HCT116 (cell line): Measurements from ENCODE around the gene FOXS1. TPM values are rescaled to one million over a fixed set of nuclear protein-coding genes. Genes with fewer than 3 reads are reported as not detected.

Experiments
- ATAC-seq: fragments of 200-7000 bp; cut with Tn5 transposase; 2 replicates; pipeline ENCODE4 v1.9.1; 2020; ENCODE audit warnings: mild to moderate bottlenecking, moderate library complexity
- BruUV-seq: library from RNA; stranded (reverse); fragments of 400-500 nt; replicated peaks from 2 replicates; lab custom pipeline; 2021; lab: Mats Ljungman, UMichigan
- CTCF ChIA-PET: fragments of 300-600 bp; sonication (Branson Sonifier 250); formaldehyde crosslinking; loops from one replicate; lab custom pipeline; 2021; ENCODE audit warnings: antibody characterized with exemption; lab: Charles Lee
- POLR2A ChIA-PET: fragments of 300-600, 350-600 bp; sonication (Branson Sonifier 250); formaldehyde crosslinking; loops from one replicate; lab custom pipeline; 2021; ENCODE audit warnings: antibody characterized with exemption; lab: Charles Lee
- RAD21 ChIA-PET, 2 experiments: fragments of 300-600 bp; sonication (Branson Sonifier 250); formaldehyde crosslinking; loops; one replicate each; lab custom pipeline; 2023; ENCODE audit warnings: low total read pairs in 2 of 2; ENCODE audit not compliant: uncharacterized antibody in 2 of 2, unreplicated experiment in 2 of 2, low non-redundant PET in 1 of 2; lab: Charles Lee
- DNase-seq: peaks from one replicate; pipeline ENCODE4 v3.0.0-alpha.2; 2010; ENCODE audit warnings: low read depth, low spot score
- H2AFZ ChIP-seq: fragments of 200-600 bp; shearing (Covaris generic), sonication (generic); 2 replicates; pipeline ENCODE4 v1.6.1; 2017; ENCODE audit warnings: low read depth, mixed run types, mixed read lengths, antibody characterized with exemption, low read length; ENCODE audit not compliant: poor library complexity, severe bottlenecking
- H3K27ac ChIP-seq: 2 replicates; pipeline ENCODE4 v1.5.1; 2012; ENCODE audit warnings: low read depth, low read length
- H3K27me3 ChIP-seq: fragments of 200-600 bp; sonication (generic); 2 replicates; pipeline ENCODE4 v1.6.1; 2016; ENCODE audit warnings: mixed run types, low read length, mixed read lengths; ENCODE audit not compliant: insufficient read depth
- H3K36me3 ChIP-seq, 2 experiments: fragments of 200-500 bp in 1 of 2; fragments of 200-600 bp in 1 of 2; sonication (Bioruptor generic) in 1 of 2; sonication (generic) in 1 of 2; 2 replicates each; pipeline versions ENCODE4 v1.5.1 to v1.6.1; 2014 to 2016; ENCODE audit warnings: low read length in 2 of 2, inconsistent platforms in 1 of 2, mixed read lengths in 1 of 2, mixed run types in 1 of 2; ENCODE audit not compliant: insufficient read depth in 2 of 2, control insufficient read depth in 1 of 2
- H3K4me1 ChIP-seq, 2 experiments: fragments of 200-600 bp in 1 of 2; sonication (generic) in 1 of 2; 2 replicates each; pipeline versions ENCODE4 v1.5.1 to v1.6.1; 2012 to 2017; ENCODE audit warnings: low read length in 2 of 2, inconsistent platforms in 1 of 2, mild to moderate bottlenecking in 1 of 2, mixed read lengths in 1 of 2, mixed run types in 1 of 2, moderate library complexity in 1 of 2; ENCODE audit not compliant: insufficient read depth in 2 of 2, control insufficient read depth in 1 of 2
- H3K4me2 ChIP-seq: fragments of 200-600 bp; sonication (generic); 2 replicates; pipeline ENCODE4 v1.6.1; 2017; ENCODE audit warnings: mixed run types, low read length, mixed read lengths
- H3K4me3 ChIP-seq, 2 experiments: fragments of 200-600 bp in 1 of 2; sonication (generic) in 1 of 2; replicated peaks in 1 of 2; 2 replicates each; pipeline ENCODE4 v1.5.1; 2011 to 2016; ENCODE audit warnings: low read length in 2 of 2, control low read depth in 1 of 2, low read depth in 1 of 2, mild to moderate bottlenecking in 1 of 2, mixed read lengths in 1 of 2, mixed run types in 1 of 2
- H3K79me2 ChIP-seq: fragments of 200-600 bp; sonication (generic); 2 replicates; pipeline ENCODE4 v1.6.1; 2017; ENCODE audit warnings: mild to moderate bottlenecking, mixed run types, low read length, moderate library complexity, mixed read lengths; ENCODE audit not compliant: insufficient read depth
- H3K9ac ChIP-seq: fragments of 200-600 bp; sonication (generic); 2 replicates; pipeline ENCODE4 v1.6.1; 2016; ENCODE audit warnings: low read length, mixed read lengths
- H3K9me2 ChIP-seq: fragments of 200-600 bp; sonication (generic), shearing (Covaris generic); 2 replicates; pipeline ENCODE4 v1.6.1; 2017; ENCODE audit warnings: mixed run types, mild to moderate bottlenecking, moderate library complexity; ENCODE audit not compliant: insufficient read depth
- H3K9me3 ChIP-seq, 2 experiments: fragments of 200-500 bp in 1 of 2; fragments of 200-600 bp in 1 of 2; sonication (Bioruptor generic) in 1 of 2; sonication (generic) in 1 of 2; 2 replicates each; pipeline ENCODE4 v1.6.1; 2014 to 2017; ENCODE audit warnings: low read length in 2 of 2, mixed read lengths in 2 of 2, inconsistent platforms in 1 of 2, low read depth in 1 of 2, mild to moderate bottlenecking in 1 of 2, mixed run types in 1 of 2, moderate library complexity in 1 of 2; ENCODE audit not compliant: control insufficient read depth in 1 of 2, insufficient read depth in 1 of 2
- H4K20me1 ChIP-seq: fragments of 200-600 bp; sonication (generic), shearing (Covaris generic); 2 replicates; pipeline ENCODE4 v1.6.1; 2017; ENCODE audit warnings: mixed run types, mild to moderate bottlenecking, moderate library complexity; ENCODE audit not compliant: insufficient read depth
- ATF3 ChIP-seq: IDR thresholded peaks from 2 replicates; pipeline ENCODE4 v1.6.1; 2012
- CBX3 ChIP-seq: IDR thresholded peaks from 2 replicates; pipeline ENCODE4 v1.6.1; 2012; ENCODE audit warnings: low read depth
- CEBPB ChIP-seq: IDR thresholded peaks from 2 replicates; pipeline ENCODE4 v1.6.1; 2012; ENCODE audit warnings: low read depth
- ELF1 ChIP-seq: IDR thresholded peaks from 2 replicates; pipeline ENCODE4 v1.6.1; 2012; ENCODE audit warnings: low read depth, borderline replicate concordance
- EZH2 ChIP-seq: fragments of 200-600 bp; sonication (generic); IDR thresholded peaks from 2 replicates; pipeline ENCODE4 v1.6.1; 2017; ENCODE audit warnings: antibody characterized with exemption, mixed run types
- EZH2phosphoT487 ChIP-seq: fragments of 200-600 bp; IDR thresholded peaks from 2 replicates; pipeline ENCODE4 v1.6.1; 2018; ENCODE audit warnings: antibody characterized with exemption, borderline replicate concordance
- FOSL1 ChIP-seq: IDR thresholded peaks from 2 replicates; pipeline ENCODE4 v1.6.1; 2012; ENCODE audit warnings: low read depth
- JUND ChIP-seq: IDR thresholded peaks from 2 replicates; pipeline ENCODE4 v1.6.1; 2012
- MAX ChIP-seq: IDR thresholded peaks from 2 replicates; pipeline ENCODE4 v1.6.1; 2012
- POLR2AphosphoS5 ChIP-seq: IDR thresholded peaks from 2 replicates; pipeline ENCODE4 v1.6.1; 2011; ENCODE audit warnings: mild to moderate bottlenecking, low read depth, low read length, moderate library complexity
- RAD21 ChIP-seq: IDR thresholded peaks from 2 replicates; pipeline ENCODE4 v1.6.1; 2012; ENCODE audit warnings: low read depth, mild to moderate bottlenecking
- REST ChIP-seq: IDR thresholded peaks from 2 replicates; pipeline ENCODE4 v1.6.1; 2012; ENCODE audit warnings: low read depth
- SIN3A ChIP-seq: IDR thresholded peaks from 2 replicates; pipeline ENCODE4 v1.6.1; 2012; ENCODE audit warnings: low read depth
- SP1 ChIP-seq: IDR thresholded peaks from 2 replicates; pipeline ENCODE4 v1.6.1; 2012; ENCODE audit warnings: low read depth
- YY1 ChIP-seq: IDR thresholded peaks from 2 replicates; pipeline ENCODE4 v1.6.1; 2011; ENCODE audit warnings: low read length, low read depth, moderate library complexity, mild to moderate bottlenecking; ENCODE audit not compliant: insufficient replicate concordance; ENCODE audit errors: extremely low read depth
- ZBTB33 ChIP-seq: IDR thresholded peaks from 2 replicates; pipeline ENCODE4 v1.6.1; 2011; ENCODE audit warnings: mild to moderate bottlenecking, low read length, moderate library complexity; ENCODE audit not compliant: insufficient replicate concordance; ENCODE audit errors: extremely low read depth
- ZFX ChIP-seq: fragments of 450-650 bp; IDR thresholded peaks from 2 replicates; pipeline ENCODE4 v1.6.1; 2017
- ZNF274 ChIP-seq: fragments of 200-500 bp; sonication (Bioruptor generic); IDR thresholded peaks from 2 replicates; pipeline ENCODE4 v1.6.1; 2014; ENCODE audit warnings: mild to moderate bottlenecking, low read depth, low read length, inconsistent platforms
- intact Hi-C: fragments of 100-400 bp; cut with micrococcal nuclease; formaldehyde crosslinking; loops from 2 replicates; pipeline ENCODE4 v1.10.0; 2022
- total RNA-seq: library from RNA; stranded (reverse); gene quantifications from one replicate; pipeline ENCODE4 v1.2.1, GENCODE V29; 2021; ENCODE audit not compliant: unreplicated experiment

Gene FOXS1
- total RNA-seq, 1 experiment from 2014 or later = not detected

DNA sequence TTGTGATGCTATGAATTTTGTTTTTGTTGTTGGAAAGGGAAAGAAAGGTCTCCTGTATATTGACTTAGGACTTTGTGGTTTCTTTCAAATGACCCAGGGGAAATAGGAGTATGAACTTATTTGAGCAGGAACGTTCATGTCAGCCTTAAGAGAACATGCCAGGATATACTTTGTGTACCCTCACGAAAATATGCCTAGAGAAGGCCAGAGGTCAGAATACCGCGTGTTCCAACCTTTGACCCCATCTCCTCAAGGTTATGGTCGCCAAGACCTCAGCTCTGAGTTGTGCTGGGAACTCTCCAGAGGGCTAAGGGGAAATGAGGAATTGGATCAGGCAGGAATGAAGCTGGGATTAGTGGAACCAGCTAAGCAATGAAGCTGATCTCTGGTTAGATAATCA lies 36.5 kb upstream of the FOXS1 start:
- Histone ChIP-seq H3K9me2 (no peaks in the 10 kb centered on the region), H2AFZ (no peak overlapping the region), H3K9ac (no peak overlapping the region), H3K36me3 (no peaks in the 10 kb centered on the region), H3K4me2 (no peak overlapping the region), H3K79me2 (no peaks in the 10 kb centered on the region), H3K27me3 (no peaks in the 10 kb centered on the region), H4K20me1 (no peaks in the 10 kb centered on the region), H3K4me3 (no peak overlapping the region), H3K9me3 (no peaks in the 10 kb centered on the region), H3K4me1 (peaks cover 4 to 11% of the 10 kb centered on the region in 2 experiments; a peak in 3 of 4 replicates), H3K27ac (no peak overlapping the region)
- ATAC-seq = no peak
- no peak for TF ChIP-seq EZH2
- TF ChIP-seq ZFX = no peak
- TF ChIP-seq SP1 = no peak
- no peak for TF ChIP-seq YY1
- no peak for TF ChIP-seq CEBPB
- no peak for TF ChIP-seq EZH2phosphoT487
- no peak for TF ChIP-seq JUND
- no peak for TF ChIP-seq REST
- no peak for TF ChIP-seq ZBTB33
- TF ChIP-seq SIN3A = no peak
- no peak for TF ChIP-seq POLR2AphosphoS5
- no peak for TF ChIP-seq ATF3
- no peak for TF ChIP-seq ZNF274
- no peak for TF ChIP-seq CBX3
- no peak for TF ChIP-seq RAD21
- no peak for TF ChIP-seq FOSL1
- TF ChIP-seq MAX = no peak
- TF ChIP-seq ELF1 = no peak
- no TSS peak for BruUV-seq
- intact Hi-C loops = no loop called here
- CTCF ChIA-PET = no interaction called here
- RAD21 ChIA-PET = no interaction called here
- POLR2A ChIA-PET = no interaction called here
- no peak for DNase-seq
